DND-41 (cell line): ENCODE results near the gene GLIPR1L2.

Source experiments
- CTCF ChIP-seq: IDR thresholded peaks from 2 replicates; pipeline ENCODE4 v1.5.1; 2012; ENCODE audit warnings: borderline replicate concordance, low read length, moderate library complexity, mild to moderate bottlenecking; ENCODE audit not compliant: poor library complexity, severe bottlenecking; ENCODE audit errors: extremely low read depth
- EZH2 ChIP-seq: IDR thresholded peaks from 3 replicates; pipeline ENCODE4 v1.6.1; 2012; ENCODE audit warnings: borderline replicate concordance, low read depth, mild to moderate bottlenecking, moderate library complexity, low read length, inconsistent platforms; ENCODE audit not compliant: severe bottlenecking

- TF ChIP-seq CTCF (no peak), EZH2 (no peak)
Observed at GRCh38 chr12:75474116-75474515, 83.2 kb downstream of the GLIPR1L2 start.
